Measurements from ENCODE around the gene NKD2. TPM values are rescaled to one million over a fixed set of nuclear protein-coding genes. Genes with fewer than 3 reads are reported as not detected.

NKD2 gene
- polyA plus RNA-seq, 1 experiment: not detected

GRCh38 chr5:1030801-1031271 is 22.2 kb downstream of the NKD2 start:
- DNase-seq (ENCODE audit: low read depth, low spot score): no peak
- Histone ChIP-seq H3K9me3 (ENCODE audit: control insufficient read depth, insufficient read depth, low read length) (peaks cover 65% of the 10 kb centered on the region), H3K27ac (ENCODE audit: low read depth, low read length) (no peak overlapping the region), H3K4me3 (ENCODE audit: low read depth, low read length) (no peak overlapping the region), H3K27me3 (ENCODE audit: control insufficient read depth, insufficient read depth, low read length) (no peaks in the 10 kb centered on the region)
- ChIA-PET POLR2A (no interaction called here), CTCF (no interaction called here)
- no peak for TF ChIP-seq CTCF (IDR thresholded peaks at IDR 0.05; ENCODE audit: low read depth, low read length)

GRCh38 chr5:1031306-1031959 is 22.8 kb downstream of the NKD2 start:
- no peak for TF ChIP-seq CTCF (IDR thresholded peaks at IDR 0.05; ENCODE audit: low read depth, low read length)
- ChIA-PET CTCF (no interaction called here), POLR2A (no interaction called here)
- DNase-seq (ENCODE audit: low read depth, low spot score): no peak
- peaks cover 68% of the 10 kb centered on the region for H3K9me3 ChIP-seq (ENCODE audit: control insufficient read depth, insufficient read depth, low read length)
- H3K27ac ChIP-seq (ENCODE audit: low read depth, low read length): no peak overlapping the region
- H3K27me3 ChIP-seq (ENCODE audit: control insufficient read depth, insufficient read depth, low read length): no peaks in the 10 kb centered on the region
- H3K4me3 ChIP-seq (ENCODE audit: low read depth, low read length): no peak overlapping the region

- H3K4me3 ChIP-seq (ENCODE audit: low read depth, low read length): no peak overlapping the region
- no peak overlapping the region for H3K27ac ChIP-seq (ENCODE audit: low read depth, low read length)
- CTCF ChIA-PET: no interaction called here
- no peak for TF ChIP-seq CTCF (IDR thresholded peaks at IDR 0.05; ENCODE audit: low read depth, low read length)
- H3K9me3 ChIP-seq (ENCODE audit: control insufficient read depth, insufficient read depth, low read length): peaks cover 68% of the 10 kb centered on the region
- POLR2A ChIA-PET: no interaction called here
- no peaks in the 10 kb centered on the region for H3K27me3 ChIP-seq (ENCODE audit: control insufficient read depth, insufficient read depth, low read length)
- DNase-seq (ENCODE audit: low read depth, low spot score): no peak
These were observed 23.4 kb downstream of the NKD2 start for GRCh38 chr5:1032011-1032410.

- H3K4me3 ChIP-seq (ENCODE audit: low read depth, low read length): no peak overlapping the region
- no peak for DNase-seq (ENCODE audit: low read depth, low spot score)
- peaks cover 68% of the 10 kb centered on the region for H3K9me3 ChIP-seq (ENCODE audit: control insufficient read depth, insufficient read depth, low read length)
- ChIA-PET POLR2A (no interaction called here), CTCF (no interaction called here)
- TF ChIP-seq CTCF (IDR thresholded peaks at IDR 0.05; ENCODE audit: low read depth, low read length): no peak
- H3K27me3 ChIP-seq (ENCODE audit: control insufficient read depth, insufficient read depth, low read length): no peaks in the 10 kb centered on the region
- H3K27ac ChIP-seq (ENCODE audit: low read depth, low read length): no peak overlapping the region
These were observed 24.0 kb downstream of the NKD2 start for GRCh38 chr5:1032551-1033027.

GRCh38 chr5:1033178-1033577 is 24.6 kb downstream of the NKD2 start:
- H3K4me3 ChIP-seq (ENCODE audit: low read depth, low read length): no peak overlapping the region
- DNase-seq (ENCODE audit: low read depth, low spot score): no peak
- ChIA-PET POLR2A (no interaction called here), CTCF (no interaction called here)
- no peaks in the 10 kb centered on the region for H3K27me3 ChIP-seq (ENCODE audit: control insufficient read depth, insufficient read depth, low read length)
- H3K9me3 ChIP-seq (ENCODE audit: control insufficient read depth, insufficient read depth, low read length): peaks cover 68% of the 10 kb centered on the region
- H3K27ac ChIP-seq (ENCODE audit: low read depth, low read length): no peak overlapping the region
- TF ChIP-seq CTCF (IDR thresholded peaks at IDR 0.05; ENCODE audit: low read depth, low read length): no peak

Data from AG04450 (cell line).